Liver (tissue), 9 donors: ENCODE results near the gene HS3ST6. TPM values are rescaled to one million over a fixed set of nuclear protein-coding genes. Genes with fewer than 3 reads are reported as not detected.

ENCODE experiments used
- DNase-seq: peaks from one replicate; pipeline ENCODE4 v3.0.0-alpha.2; 2017; ENCODE audit warnings: low spot score
- H3K27ac ChIP-seq, 2 donors: one replicate each; pipeline ENCODE4 v1.7.0; 2013; ENCODE audit warnings: inconsistent platforms in 2 of 2, low read length in 2 of 2, control low read depth in 1 of 2, low read depth in 1 of 2, mild to moderate bottlenecking in 1 of 2
- H3K27me3 ChIP-seq, 4 donors: one replicate each; pipeline versions ENCODE4 v1.6.1 to v1.7.0; 2013; ENCODE audit warnings: low read length in 3 of 4, inconsistent platforms in 1 of 4, mild to moderate bottlenecking in 1 of 4, moderate library complexity in 1 of 4; ENCODE audit not compliant: control insufficient read depth in 4 of 4, insufficient read depth in 4 of 4
- H3K36me3 ChIP-seq, 4 donors: one replicate each; pipeline versions ENCODE4 v1.6.1 to v1.7.0; 2013; ENCODE audit warnings: low read length in 3 of 4, mild to moderate bottlenecking in 3 of 4, low read depth in 1 of 4, moderate library complexity in 1 of 4; ENCODE audit not compliant: control insufficient read depth in 4 of 4, insufficient read depth in 3 of 4
- H3K4me1 ChIP-seq, 4 donors: one replicate each; pipeline versions ENCODE4 v1.6.1 to v1.7.0; 2013; ENCODE audit warnings: low read length in 3 of 4, mild to moderate bottlenecking in 3 of 4, moderate library complexity in 1 of 4; ENCODE audit not compliant: control insufficient read depth in 4 of 4, insufficient read depth in 4 of 4
- H3K4me3 ChIP-seq, 3 donors: one replicate each; pipeline versions ENCODE4 v1.6.1 to v1.7.0; 2013; ENCODE audit warnings: low read length in 3 of 3, control low read depth in 1 of 3, low read depth in 1 of 3, mild to moderate bottlenecking in 1 of 3
- H3K9ac ChIP-seq, 2 donors: one replicate each; pipeline ENCODE4 v1.7.0; 2013; ENCODE audit warnings: low read length in 2 of 2, mild to moderate bottlenecking in 2 of 2, moderate library complexity in 2 of 2, control low read depth in 1 of 2, low read depth in 1 of 2
- H3K9me3 ChIP-seq, 4 donors: one replicate each; pipeline versions ENCODE4 v1.6.1 to v1.7.0; 2013; ENCODE audit warnings: low read length in 3 of 4; ENCODE audit not compliant: control insufficient read depth in 4 of 4
- ATF3 ChIP-seq: IDR thresholded peaks from 2 replicates; pipeline ENCODE4 v1.6.1; 2016; ENCODE audit warnings: antibody characterized with exemption
- CTCF ChIP-seq: fragments of 150-350 bp; IDR thresholded peaks from 2 replicates; pipeline ENCODE4 v1.5.1; 2017; ENCODE audit warnings: improper control_type of control experiment, low read depth, low read length; ENCODE audit not compliant: missing input control
- GABPA ChIP-seq, 2 donors: IDR thresholded peaks in 1 of 2; conservative IDR thresholded peaks in 1 of 2; 2 replicates each; pipeline ENCODE4 v1.6.1; 2016; ENCODE audit warnings: antibody characterized with exemption in 2 of 2, mild to moderate bottlenecking in 1 of 2, moderate library complexity in 1 of 2
- JUND ChIP-seq, 2 donors: IDR thresholded peaks; 2 replicates each; pipeline ENCODE4 v1.6.1; 2016; ENCODE audit warnings: antibody characterized with exemption in 2 of 2
- MAX ChIP-seq: IDR thresholded peaks from 2 replicates; pipeline ENCODE4 v1.6.1; 2016; ENCODE audit warnings: antibody characterized with exemption
- RAD21 ChIP-seq, 2 donors: IDR thresholded peaks; 2 replicates each; pipeline ENCODE4 v1.6.1; 2016; ENCODE audit warnings: antibody characterized with exemption in 2 of 2, mild to moderate bottlenecking in 2 of 2
- RXRA ChIP-seq, 2 donors: IDR thresholded peaks; 2 replicates each; pipeline ENCODE4 v1.6.1; 2017 to 2018; ENCODE audit warnings: antibody characterized with exemption in 2 of 2, mild to moderate bottlenecking in 1 of 2
- SP1 ChIP-seq: IDR thresholded peaks from 2 replicates; pipeline ENCODE4 v1.6.1; 2018; ENCODE audit warnings: antibody characterized with exemption, mild to moderate bottlenecking
- ZBTB33 ChIP-seq: IDR thresholded peaks from 2 replicates; pipeline ENCODE4 v1.6.1; 2016; ENCODE audit warnings: antibody characterized with exemption
- WGBS: extraction: QIAGEN DNeasy Blood & Tissue Kit; methylation state at CpG from one replicate; pipeline ENCODE4 v1.1.7; 2013; 5-methylcytosine and 5-hydroxymethylcytosine counted together
- polyA plus RNA-seq, 2 donors: library from polyadenylated mRNA; stranded (reverse) in 1 of 2; unstranded in 1 of 2; fragments of 200-250 nt in 1 of 2; fragments of >200 nt in 1 of 2; fragmentation: Nextera tagmentation in 1 of 2; extraction: Ambion mirVana in 1 of 2; gene quantifications; one replicate each; pipeline versions ENCODE4 v1.2.1 to v1.2.3, GENCODE V29; 2013 to 2015
- total RNA-seq, 2 donors: library from RNA; depleted of rRNA; stranded (reverse); fragments of >200 nt; gene quantifications; one replicate each; pipeline ENCODE4 v1.2.3, GENCODE V29; 2014
- donor health status: healthy.
- donor health status: healthy.
- donor health status: healthy.
- donor health status: healthy.
- donor health status: healthy.

HS3ST6 gene
- total and polyA plus RNA-seq, 4 donors: not detected

- Histone ChIP-seq H3K27ac (no peak overlapping the region), H3K36me3 (no peaks in the 10 kb centered on the region), H3K4me1 (peaks cover 0 to 26% (median 13%) of the 10 kb centered on the region in 4 donors), H3K9ac (peak overlapping the region in 1 of 2 donors; percentile 47), H3K4me3 (peak overlapping the region in 1 of 3 donors; percentile 78), H3K9me3 (no peaks in the 10 kb centered on the region), H3K27me3 (no peaks in the 10 kb centered on the region)
- WGBS: 16% methylated on average over 70 of the region's 70 CpGs
- TF ChIP-seq GABPA (IDR thresholded peaks at IDR 0.05 in 1 of 2, conservative IDR thresholded peaks at IDR 0.05 in 1 of 2) (no peak), CTCF (peak; percentile 99), JUND (IDR thresholded peaks at IDR 0.05) (no peak), MAX (no peak), RAD21 (IDR thresholded peaks at IDR 0.05) (peak; percentile 50 to 79)
- peak; percentile 95 for DNase-seq
Observed at GRCh38 chr16:1929578-1930337, 11.5 kb upstream of the HS3ST6 start.

GRCh38 chr16:1929105-1929504, 10.9 kb upstream of the HS3ST6 start:
- Histone ChIP-seq H3K36me3 (no peaks in the 10 kb centered on the region), H3K4me3 (peak overlapping the region in 1 of 3 donors; percentile 78), H3K27ac (no peak overlapping the region), H3K4me1 (peaks cover 0 to 26% (median 13%) of the 10 kb centered on the region in 4 donors), H3K9me3 (no peaks in the 10 kb centered on the region), H3K9ac (no peak overlapping the region), H3K27me3 (no peaks in the 10 kb centered on the region)
- TF ChIP-seq RXRA (IDR thresholded peaks at IDR 0.05): peak in 1 of 2 donors; percentile 49
- TF ChIP-seq ATF3: no peak
- peak; percentile 20 for TF ChIP-seq SP1
- TF ChIP-seq ZBTB33: no peak
- TF ChIP-seq CTCF: no peak
- peak; percentile 50 for DNase-seq
- WGBS: 19% methylated on average over 11 of the region's 11 CpGs
